Panc1 (cell line): Measurements from ENCODE around the gene PKP3. TPM values are rescaled to one million over a fixed set of nuclear protein-coding genes. Genes with fewer than 3 reads are reported as not detected.

Experiments
- ATAC-seq: fragments of 200-7000 bp; cut with Tn5 transposase; 2 replicates; pipeline ENCODE4 v1.9.1; 2020; ENCODE audit warnings: mild to moderate bottlenecking, moderate library complexity
- BruUV-seq: library from RNA; stranded (reverse); fragments of 400-500 nt; replicated peaks from 2 replicates; lab custom pipeline; 2021; lab: Mats Ljungman, UMichigan
- CTCF ChIA-PET: fragments of 300-600 bp; sonication (Branson Sonifier 250); formaldehyde crosslinking; loops from one replicate; lab custom pipeline; 2022; ENCODE audit warnings: antibody characterized with exemption; lab: Charles Lee
- POLR2A ChIA-PET: fragments of 300-600 bp; sonication (Branson Sonifier 250); formaldehyde crosslinking; loops from one replicate; lab custom pipeline; 2022; ENCODE audit warnings: antibody characterized with exemption; lab: Charles Lee
- DNase-seq: peaks from one replicate; pipeline ENCODE4 v3.0.0-alpha.2; 2010; ENCODE audit warnings: low read depth, low spot score
- H3K27ac ChIP-seq: 2 replicates; pipeline ENCODE4 v1.5.1; 2011; ENCODE audit warnings: mild to moderate bottlenecking, low read length, inconsistent platforms
- H3K27me3 ChIP-seq: fragments of 200-500 bp; sonication (Bioruptor generic); 2 replicates; pipeline ENCODE4 v1.6.0; 2014; ENCODE audit warnings: low read length, inconsistent platforms; ENCODE audit not compliant: control insufficient read depth, insufficient read depth
- H3K36me3 ChIP-seq: fragments of 200-500 bp; sonication (Bioruptor generic); 2 replicates; pipeline ENCODE4 v1.5.1; 2014; ENCODE audit warnings: inconsistent platforms, mild to moderate bottlenecking, low read length, moderate library complexity; ENCODE audit not compliant: control insufficient read depth, insufficient read depth
- H3K4me1 ChIP-seq: 2 replicates; pipeline ENCODE4 v1.5.1; 2011; ENCODE audit warnings: inconsistent platforms, mild to moderate bottlenecking, low read length, moderate library complexity; ENCODE audit not compliant: control insufficient read depth, insufficient read depth
- H3K4me3 ChIP-seq, 2 experiments: 2 replicates each; pipeline ENCODE4 v1.5.1; 2011 to 2012; ENCODE audit warnings: low read depth in 2 of 2, low read length in 2 of 2, mild to moderate bottlenecking in 2 of 2, inconsistent platforms in 1 of 2, moderate library complexity in 1 of 2
- H3K9me3 ChIP-seq: fragments of 200-500 bp; sonication (Bioruptor generic); 2 replicates; pipeline ENCODE4 v1.5.1; 2014; ENCODE audit warnings: low read depth, mild to moderate bottlenecking, inconsistent platforms, low read length, moderate library complexity; ENCODE audit not compliant: control insufficient read depth, insufficient read depth
- POLR2AphosphoS5 ChIP-seq: IDR thresholded peaks from 2 replicates; pipeline ENCODE4 v1.6.1; 2012; ENCODE audit warnings: mild to moderate bottlenecking, low read depth, low read length, moderate library complexity
- SIN3A ChIP-seq: IDR thresholded peaks from 2 replicates; pipeline ENCODE4 v1.6.1; 2012; ENCODE audit warnings: low read depth, mild to moderate bottlenecking, low read length, moderate library complexity, borderline replicate concordance; ENCODE audit not compliant: insufficient read depth
- TCF7L2 ChIP-seq: IDR thresholded peaks from 2 replicates; pipeline ENCODE4 v1.6.1; 2011; ENCODE audit warnings: mild to moderate bottlenecking, low read depth, low read length, inconsistent platforms
- in situ Hi-C: cut with HindIII; loops from 2 replicates; pipeline ENCODE4 v1.10.0; 2016; ENCODE audit warnings: low sequenced_read_pairs, low pct_unique_long_range_greater_than_20kb
- intact Hi-C: fragments of 100-400 bp; cut with micrococcal nuclease; formaldehyde crosslinking; loops from one replicate; pipeline ENCODE4 v1.10.0; 2022; ENCODE audit not compliant: unreplicated experiment
- total RNA-seq: library from RNA; stranded (reverse); gene quantifications from one replicate; pipeline ENCODE4 v1.2.1, GENCODE V29; 2021; ENCODE audit not compliant: unreplicated experiment
- TF ChIP-seq, protein P1 (sequence below): fragments of 450-650 bp; IDR thresholded peaks from 2 replicates; pipeline ENCODE4 v1.5.1; 2017; ENCODE audit warnings: mild to moderate bottlenecking
- TF ChIP-seq, protein P2 (sequence below), 2 experiments: IDR thresholded peaks; 2 replicates each; pipeline ENCODE4 v1.6.1; 2011 to 2012; ENCODE audit warnings: low read depth in 2 of 2, control low read depth in 1 of 2, low read length in 1 of 2, mild to moderate bottlenecking in 1 of 2, moderate library complexity in 1 of 2; ENCODE audit not compliant: insufficient read depth in 1 of 2

Gene PKP3
- total RNA-seq, 1 experiment from 2014 or later = 36.8 TPM

DNA sequence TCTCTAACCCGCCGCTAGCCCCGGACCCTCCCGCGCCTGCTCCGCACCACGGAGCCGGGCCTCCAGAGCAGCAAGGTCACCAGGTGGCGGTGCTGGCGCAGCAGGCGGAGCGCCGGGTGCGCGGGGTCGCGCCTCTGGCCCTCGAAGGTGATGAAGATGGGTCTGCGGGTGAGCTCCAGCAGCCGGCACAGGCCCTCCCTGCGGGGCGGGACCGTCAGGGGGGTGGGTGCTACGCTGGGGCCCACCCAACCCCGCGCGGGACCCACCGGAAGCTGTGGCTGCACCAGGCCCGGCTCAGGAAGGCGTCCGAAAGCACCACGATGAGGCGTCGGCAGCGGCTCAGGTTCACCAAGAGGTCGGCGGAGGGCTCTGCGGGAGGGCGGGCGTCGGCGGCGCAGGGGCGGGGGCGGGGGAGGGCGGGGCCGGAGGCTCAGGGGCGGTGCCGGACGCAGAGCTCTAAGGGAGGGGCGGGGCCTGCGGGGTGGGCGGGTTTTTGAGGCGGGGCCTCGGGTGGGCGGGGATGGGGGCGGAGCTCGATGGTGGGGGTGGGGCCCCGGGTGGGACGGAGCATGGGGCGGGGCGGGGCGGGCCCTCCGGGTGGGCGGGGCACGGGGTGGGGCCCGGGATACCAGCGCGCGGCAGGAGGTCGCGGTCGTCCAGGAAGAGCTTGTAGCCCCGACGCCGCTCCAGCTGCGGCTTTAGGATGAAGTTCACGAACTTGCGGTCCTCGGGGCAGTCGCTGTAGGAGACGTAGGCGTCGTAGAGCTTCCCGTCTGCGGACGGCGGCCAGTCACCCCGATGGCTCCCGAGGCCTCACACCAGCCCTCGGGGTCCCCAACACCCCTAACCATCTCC is 13.0 kb downstream of the PKP3 start:
- H3K4me3 ChIP-seq = peak overlapping the region; percentile 79 to 84
- DNase-seq = no peak
- H3K27me3 ChIP-seq = no peaks in the 10 kb centered on the region
- peak overlapping the region; percentile 85 for H3K27ac ChIP-seq
- in situ Hi-C loops (no loop called here), intact Hi-C loops (loop anchor here (5.0 kb wide), 1 partner anchor 40 kb away; no protein-coding TSS in a partner anchor)
- H3K9me3 ChIP-seq = no peaks in the 10 kb centered on the region
- ATAC-seq = peak; percentile 79
- peaks cover 30% of the 10 kb centered on the region for H3K4me1 ChIP-seq
- no peaks in the 10 kb centered on the region for H3K36me3 ChIP-seq
- TF ChIP-seq POLR2AphosphoS5 (peak; percentile 59; the same call in 1 of the 2 replicates), SIN3A (no peak), TCF7L2 (no peak)
- TF ChIP-seq, protein P1, sequence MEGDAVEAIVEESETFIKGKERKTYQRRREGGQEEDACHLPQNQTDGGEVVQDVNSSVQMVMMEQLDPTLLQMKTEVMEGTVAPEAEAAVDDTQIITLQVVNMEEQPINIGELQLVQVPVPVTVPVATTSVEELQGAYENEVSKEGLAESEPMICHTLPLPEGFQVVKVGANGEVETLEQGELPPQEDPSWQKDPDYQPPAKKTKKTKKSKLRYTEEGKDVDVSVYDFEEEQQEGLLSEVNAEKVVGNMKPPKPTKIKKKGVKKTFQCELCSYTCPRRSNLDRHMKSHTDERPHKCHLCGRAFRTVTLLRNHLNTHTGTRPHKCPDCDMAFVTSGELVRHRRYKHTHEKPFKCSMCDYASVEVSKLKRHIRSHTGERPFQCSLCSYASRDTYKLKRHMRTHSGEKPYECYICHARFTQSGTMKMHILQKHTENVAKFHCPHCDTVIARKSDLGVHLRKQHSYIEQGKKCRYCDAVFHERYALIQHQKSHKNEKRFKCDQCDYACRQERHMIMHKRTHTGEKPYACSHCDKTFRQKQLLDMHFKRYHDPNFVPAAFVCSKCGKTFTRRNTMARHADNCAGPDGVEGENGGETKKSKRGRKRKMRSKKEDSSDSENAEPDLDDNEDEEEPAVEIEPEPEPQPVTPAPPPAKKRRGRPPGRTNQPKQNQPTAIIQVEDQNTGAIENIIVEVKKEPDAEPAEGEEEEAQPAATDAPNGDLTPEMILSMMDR = peak; percentile 68; the same call in 1 of the 2 replicates
- TF ChIP-seq, protein P2, sequence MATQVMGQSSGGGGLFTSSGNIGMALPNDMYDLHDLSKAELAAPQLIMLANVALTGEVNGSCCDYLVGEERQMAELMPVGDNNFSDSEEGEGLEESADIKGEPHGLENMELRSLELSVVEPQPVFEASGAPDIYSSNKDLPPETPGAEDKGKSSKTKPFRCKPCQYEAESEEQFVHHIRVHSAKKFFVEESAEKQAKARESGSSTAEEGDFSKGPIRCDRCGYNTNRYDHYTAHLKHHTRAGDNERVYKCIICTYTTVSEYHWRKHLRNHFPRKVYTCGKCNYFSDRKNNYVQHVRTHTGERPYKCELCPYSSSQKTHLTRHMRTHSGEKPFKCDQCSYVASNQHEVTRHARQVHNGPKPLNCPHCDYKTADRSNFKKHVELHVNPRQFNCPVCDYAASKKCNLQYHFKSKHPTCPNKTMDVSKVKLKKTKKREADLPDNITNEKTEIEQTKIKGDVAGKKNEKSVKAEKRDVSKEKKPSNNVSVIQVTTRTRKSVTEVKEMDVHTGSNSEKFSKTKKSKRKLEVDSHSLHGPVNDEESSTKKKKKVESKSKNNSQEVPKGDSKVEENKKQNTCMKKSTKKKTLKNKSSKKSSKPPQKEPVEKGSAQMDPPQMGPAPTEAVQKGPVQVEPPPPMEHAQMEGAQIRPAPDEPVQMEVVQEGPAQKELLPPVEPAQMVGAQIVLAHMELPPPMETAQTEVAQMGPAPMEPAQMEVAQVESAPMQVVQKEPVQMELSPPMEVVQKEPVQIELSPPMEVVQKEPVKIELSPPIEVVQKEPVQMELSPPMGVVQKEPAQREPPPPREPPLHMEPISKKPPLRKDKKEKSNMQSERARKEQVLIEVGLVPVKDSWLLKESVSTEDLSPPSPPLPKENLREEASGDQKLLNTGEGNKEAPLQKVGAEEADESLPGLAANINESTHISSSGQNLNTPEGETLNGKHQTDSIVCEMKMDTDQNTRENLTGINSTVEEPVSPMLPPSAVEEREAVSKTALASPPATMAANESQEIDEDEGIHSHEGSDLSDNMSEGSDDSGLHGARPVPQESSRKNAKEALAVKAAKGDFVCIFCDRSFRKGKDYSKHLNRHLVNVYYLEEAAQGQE (IDR thresholded peaks at IDR 0.05; ENCODE audit: insufficient read depth in 1 of 2, low read depth in 2 of 2, low read length in 1 of 2) = no peak
- CTCF ChIA-PET = interaction anchor here (0.5 to 2.8 kb wide), 13 partner anchors 10 to 184 kb away, joined by 3 to 38 read pairs (median 3); partner anchors contain the start of gene PGGHG
- POLR2A ChIA-PET = interaction anchor here (0.6 to 1.4 kb wide), 6 partner anchors 8 to 1182 kb away, joined by 3 to 15 read pairs (median 6); no protein-coding TSS in a partner anchor
- BruUV-seq = no TSS peak

DNA sequence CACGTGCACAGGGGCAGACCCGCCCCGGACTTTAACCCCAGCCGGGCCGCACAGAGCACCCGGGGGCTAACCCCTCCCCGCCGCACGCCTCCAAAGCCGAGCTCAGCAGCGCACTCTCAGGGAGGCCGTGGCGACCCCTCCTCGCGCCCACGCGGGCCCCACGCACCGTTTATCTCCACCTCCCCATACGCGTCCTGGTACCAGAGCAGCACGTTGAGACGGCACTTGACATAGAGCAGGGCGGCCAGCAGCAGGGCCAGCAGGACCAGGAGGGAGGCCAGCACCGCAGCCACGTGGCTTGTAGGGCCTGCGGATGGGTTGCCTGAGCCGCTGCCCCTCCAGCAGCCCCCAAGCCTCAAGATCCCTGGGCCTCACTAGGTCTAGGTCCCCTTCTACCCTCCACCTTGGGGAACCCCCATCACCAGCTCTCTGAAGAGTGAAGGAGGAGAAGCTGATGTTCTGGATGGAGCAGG is 13.7 kb downstream of the PKP3 start:
- peaks cover 32% of the 10 kb centered on the region for H3K4me1 ChIP-seq
- ChIA-PET CTCF (interaction anchor here (0.5 to 2.8 kb wide), 8 partner anchors 11 to 111 kb away, joined by 3 to 38 read pairs (median 4); no protein-coding TSS in a partner anchor), POLR2A (interaction anchor here (0.6 to 1.4 kb wide), 6 partner anchors 9 to 1181 kb away, joined by 3 to 15 read pairs (median 6); no protein-coding TSS in a partner anchor)
- no peak overlapping the region for H3K4me3 ChIP-seq
- H3K36me3 ChIP-seq = no peaks in the 10 kb centered on the region
- DNase-seq (no peak), ATAC-seq (no peak)
- BruUV-seq = no TSS peak
- in situ Hi-C loops = no loop called here
- peak overlapping the region; percentile 54 for H3K27ac ChIP-seq
- intact Hi-C loops = loop anchor here (5.0 kb wide), 1 partner anchor 40 kb away; no protein-coding TSS in a partner anchor
- H3K27me3 ChIP-seq = no peaks in the 10 kb centered on the region
- TF ChIP-seq, protein P1 = no peak
- TF ChIP-seq SIN3A (no peak), TCF7L2 (no peak), POLR2AphosphoS5 (no peak)
- TF ChIP-seq, protein P2 (IDR thresholded peaks at IDR 0.05; ENCODE audit: insufficient read depth in 1 of 2, low read depth in 2 of 2, low read length in 1 of 2) = no peak
- H3K9me3 ChIP-seq = no peaks in the 10 kb centered on the region
